Gastrocnemius medialis (tissue), 4 donors: ENCODE data around the gene KATNBL1. TPM values are rescaled to one million over a fixed set of nuclear protein-coding genes. Genes with fewer than 3 reads are reported as not detected.

ENCODE experiments used
- ATAC-seq, 2 donors: fragments of 150-250 bp; one replicate each; pipeline ENCODE4 v1.9.1; 2016
- DNase-seq, 2 donors: peaks; one replicate each; pipeline ENCODE4 v3.0.0-alpha.2; 2019
- H3K27ac ChIP-seq, 4 donors: fragments of 200-600 bp; sonication (generic); 1 replicate in 1 of 4; 2 replicates in 3 of 4; pipeline ENCODE4 v1.5.1; 2016 to 2018; ENCODE audit warnings: mild to moderate bottlenecking in 2 of 4, moderate library complexity in 1 of 4
- H3K27me3 ChIP-seq, 3 donors: fragments of 200-600 bp; sonication (generic) in 2 of 3; 1 replicate in 1 of 3; 2 replicates in 2 of 3; pipeline versions ENCODE4 v1.5.1 to v1.6.0; 2016 to 2019; ENCODE audit warnings: mild to moderate bottlenecking in 1 of 3, moderate library complexity in 1 of 3
- H3K36me3 ChIP-seq, 2 donors: fragments of 200-600 bp; sonication (generic) in 1 of 2; one replicate each; pipeline ENCODE4 v1.5.1; 2017 to 2018
- H3K4me1 ChIP-seq, 2 donors: fragments of 200-600 bp; sonication (generic) in 1 of 2; one replicate each; pipeline ENCODE4 v1.5.1; 2016 to 2017; ENCODE audit warnings: mild to moderate bottlenecking in 2 of 2
- H3K4me3 ChIP-seq, 4 donors: fragments of 200-600 bp; sonication (generic) in 3 of 4; 1 replicate in 1 of 4; 2 replicates in 3 of 4; pipeline ENCODE4 v1.5.1; 2016 to 2019; ENCODE audit warnings: mild to moderate bottlenecking in 2 of 4
- H3K9me3 ChIP-seq, 3 donors: fragments of 200-600 bp; sonication (generic) in 2 of 3; 1 replicate in 1 of 3; 2 replicates in 2 of 3; pipeline ENCODE4 v1.5.1; 2016 to 2019
- CTCF ChIP-seq, 5 experiments: fragments of 450-650 bp in 3 of 5; fragments of 200-600 bp in 2 of 5; sonication (generic) in 2 of 5; IDR thresholded peaks in 4 of 5; conservative IDR thresholded peaks in 1 of 5; 1 replicate in 4 of 5; 2 replicates in 1 of 5; pipeline ENCODE4 v1.5.1; 2016 to 2019; ENCODE audit warnings: antibody characterized with exemption in 5 of 5, mild to moderate bottlenecking in 3 of 5, moderate library complexity in 3 of 5
- POLR2A ChIP-seq, 2 donors: fragments of 450-650 bp; IDR thresholded peaks; one replicate each; pipeline ENCODE4 v1.6.1; 2017; ENCODE audit warnings: antibody characterized with exemption in 2 of 2, mild to moderate bottlenecking in 2 of 2, moderate library complexity in 2 of 2
- in situ Hi-C, 4 donors: fragments of 200-750 bp; cut with MboI; loops; one replicate each; pipeline versions ENCODE4 v1.15.0 to v1.8.0; 2017; ENCODE audit warnings: low sequenced_read_pairs in 4 of 4
- intact Hi-C: fragments of 100-400 bp; cut with DNase I; formaldehyde crosslinking; loops from one replicate; pipeline ENCODE4 v1.15.1; 2023; ENCODE audit warnings: low total_unique reads
- total RNA-seq, 4 donors: library from RNA; depleted of rRNA; stranded (reverse); fragments of >200 nt; gene quantifications; one replicate each; pipeline versions ENCODE4 v1.1.0 to v1.2.3, GENCODE V29; 2016

KATNBL1 gene
- total RNA-seq, 4 donors from 2014 or later = 9.2 to 24.9 (median 12.3) TPM

DNA sequence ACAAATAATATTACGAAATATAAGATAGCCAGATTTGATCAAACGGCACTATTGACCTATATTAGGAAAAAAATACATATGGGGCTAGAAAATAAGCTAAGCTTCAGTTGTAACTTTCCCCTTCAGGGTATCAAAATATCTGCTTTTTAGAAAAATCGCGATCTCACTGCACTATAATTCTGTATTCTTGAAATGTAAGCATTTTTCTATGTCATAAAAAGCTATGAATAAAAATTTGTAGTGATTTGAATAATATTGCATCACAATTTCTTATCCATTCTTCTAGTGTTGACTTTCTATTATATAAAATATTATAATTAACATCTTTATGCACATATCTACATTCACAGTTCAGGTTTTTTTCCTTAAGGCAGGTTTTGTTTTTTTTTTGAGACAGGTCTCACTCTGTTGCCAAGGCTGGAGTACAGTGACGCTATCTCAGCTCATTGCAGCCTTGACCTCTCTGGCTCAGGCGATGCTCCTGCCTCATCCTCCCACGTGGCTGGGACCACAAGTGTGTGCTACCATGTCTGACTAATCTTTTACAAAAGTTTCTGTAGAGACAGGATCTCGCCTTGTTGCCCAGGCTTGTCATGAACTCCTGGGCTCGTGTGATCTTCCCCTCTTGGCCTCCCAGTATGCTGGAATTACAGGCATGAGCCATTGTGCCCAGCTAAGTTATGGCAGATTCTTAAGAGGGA lies 36.5 kb upstream of the KATNBL1 start:
- no peak for DNase-seq
- no peak for ATAC-seq
- no peak overlapping the region for H3K4me3 ChIP-seq
- no peak overlapping the region for H3K27ac ChIP-seq
- intact Hi-C loops (no loop called here), in situ Hi-C loops (loop anchor here in 3 of 4 donors (10.0 to 25.0 kb wide), 4 partner anchors 78 to 741 kb away; partner anchors contain the start of genes LPCAT4 (in 2 of the 3) and ZNF770 (in 1 of the 3))
- H3K36me3 ChIP-seq = peaks cover 2 to 66% of the 10 kb centered on the region in 2 donors
- no peaks in the 10 kb centered on the region for H3K27me3 ChIP-seq
- no peaks in the 10 kb centered on the region for H3K9me3 ChIP-seq
- no peaks in the 10 kb centered on the region for H3K4me1 ChIP-seq
- TF ChIP-seq POLR2A (IDR thresholded peaks at IDR 0.05) = no peak
- TF ChIP-seq CTCF (IDR thresholded peaks at IDR 0.05 in 4 of 5, conservative IDR thresholded peaks at IDR 0.05 in 1 of 5) = no peak

DNA sequence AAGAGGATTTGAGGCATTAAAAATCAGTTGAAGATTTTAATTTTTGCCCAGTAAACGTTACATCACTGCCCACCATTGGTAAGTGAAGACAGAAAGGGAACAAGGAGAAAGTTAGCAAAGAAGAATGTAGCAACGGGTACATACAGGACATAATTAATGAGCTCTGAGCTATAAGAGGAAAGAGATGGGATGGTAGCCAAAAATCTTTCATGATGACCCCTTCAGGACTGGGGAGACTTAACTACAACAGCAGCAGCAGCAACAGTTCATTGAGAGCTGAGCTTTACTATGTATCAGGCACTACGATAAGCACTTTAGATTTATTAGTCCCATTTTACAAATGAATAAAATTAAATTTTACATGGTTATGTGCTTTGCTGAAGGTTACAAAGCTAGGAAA lies 33.3 kb upstream of the KATNBL1 start:
- DNase-seq = no peak
- TF ChIP-seq POLR2A (IDR thresholded peaks at IDR 0.05) (no peak), CTCF (IDR thresholded peaks at IDR 0.05 in 4 of 5, conservative IDR thresholded peaks at IDR 0.05 in 1 of 5) (no peak)
- no peaks in the 10 kb centered on the region for H3K9me3 ChIP-seq
- ATAC-seq = no peak
- H3K4me3 ChIP-seq = no peak overlapping the region
- no peaks in the 10 kb centered on the region for H3K27me3 ChIP-seq
- H3K27ac ChIP-seq = no peak overlapping the region
- H3K4me1 ChIP-seq = no peaks in the 10 kb centered on the region
- in situ Hi-C loops (loop anchor here in 3 of 4 donors (10.0 to 25.0 kb wide), 4 partner anchors 82 to 744 kb away; partner anchors contain the start of genes LPCAT4 (in 2 of the 3) and ZNF770 (in 1 of the 3)), intact Hi-C loops (loop anchor here (5.0 kb wide), 1 partner anchor 124 kb away; the partner anchor contains the start of gene LPCAT4)
- peaks cover 0 to 64% of the 10 kb centered on the region in 2 donors for H3K36me3 ChIP-seq

DNA sequence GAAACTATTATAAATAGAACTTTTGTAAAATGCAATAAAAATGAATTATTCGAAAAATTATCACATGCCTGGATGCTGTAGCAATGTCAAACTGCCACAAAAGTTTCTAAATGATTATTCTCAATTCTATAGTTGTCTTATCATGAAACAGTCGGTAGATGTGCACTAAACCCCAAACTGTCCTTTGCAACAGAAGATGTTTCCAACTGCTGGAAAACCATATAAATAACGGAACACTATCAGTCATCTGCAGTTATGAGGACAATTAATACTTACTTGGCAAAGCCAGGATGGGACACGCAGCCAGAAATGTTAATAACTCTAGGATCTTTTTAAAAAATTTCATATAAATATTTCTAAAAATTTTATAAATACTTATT lies 32.4 kb upstream of the KATNBL1 start:
- intact Hi-C loops = loop anchor here (5.0 kb wide), 1 partner anchor 125 kb away; the partner anchor contains the start of gene LPCAT4
- no peak for TF ChIP-seq POLR2A (IDR thresholded peaks at IDR 0.05)
- no peak for TF ChIP-seq CTCF (IDR thresholded peaks at IDR 0.05 in 4 of 5, conservative IDR thresholded peaks at IDR 0.05 in 1 of 5)
- DNase-seq (no peak), ATAC-seq (no peak)
- Histone ChIP-seq H3K27ac (no peak overlapping the region), H3K9me3 (no peaks in the 10 kb centered on the region), H3K4me3 (no peak overlapping the region), H3K4me1 (no peaks in the 10 kb centered on the region), H3K36me3 (peaks cover 0 to 64% of the 10 kb centered on the region in 2 donors), H3K27me3 (no peaks in the 10 kb centered on the region)
- in situ Hi-C loops = loop anchor here in 3 of 4 donors (10.0 to 25.0 kb wide), 4 partner anchors 82 to 745 kb away; partner anchors contain the start of genes LPCAT4 (in 2 of the 3) and ZNF770 (in 1 of the 3)

- Histone ChIP-seq H3K4me3 (no peak overlapping the region), H3K36me3 (peaks cover 0 to 70% of the 10 kb centered on the region in 2 donors), H3K27me3 (no peaks in the 10 kb centered on the region), H3K4me1 (no peaks in the 10 kb centered on the region), H3K9me3 (no peaks in the 10 kb centered on the region), H3K27ac (no peak overlapping the region)
- in situ Hi-C loops (loop anchor here in 3 of 4 donors (10.0 to 25.0 kb wide), 4 partner anchors 83 to 746 kb away; partner anchors contain the start of genes LPCAT4 (in 2 of the 3) and ZNF770 (in 1 of the 3)), intact Hi-C loops (loop anchor here (5.0 kb wide), 1 partner anchor 126 kb away; the partner anchor contains the start of gene LPCAT4)
- peak in 1 of 2 donors; percentile 58 for ATAC-seq
- TF ChIP-seq POLR2A (IDR thresholded peaks at IDR 0.05) (no peak), CTCF (IDR thresholded peaks at IDR 0.05 in 4 of 5, conservative IDR thresholded peaks at IDR 0.05 in 1 of 5) (peak in 4 of 5 experiments; percentile 40 to 72 (median 55))
- DNase-seq = no peak
Observed at GRCh38 chr15:34241376-34242330, 31.8 kb upstream of the KATNBL1 start.
